Endothelial cell of umbilical vein (primary cell): ENCODE results near the gene ACVR2B. TPM values are rescaled to one million over a fixed set of nuclear protein-coding genes. Genes with fewer than 3 reads are reported as not detected.
"Not testable (repeated sequence)": the region's sequence is repeated elsewhere in the genome, so short reads cannot be mapped to it uniquely, and the experiment has no call there.

Source experiments
- BruUV-seq: library from RNA; stranded (reverse); fragments of 400-500 nt; replicated peaks from 2 replicates; lab custom pipeline; 2021; lab: Mats Ljungman, UMichigan
- CTCF ChIA-PET: fragments of 300-600, 350-600 bp; sonication (Branson Sonifier 250); formaldehyde crosslinking; loops from one replicate; lab custom pipeline; 2021; ENCODE audit warnings: antibody characterized with exemption, inconsistent platforms; lab: Charles Lee
- POLR2A ChIA-PET: fragments of 300-600, 350-600 bp; sonication (Branson Sonifier 250); formaldehyde crosslinking; loops from one replicate; lab custom pipeline; 2021; ENCODE audit warnings: antibody characterized with exemption, inconsistent platforms; lab: Charles Lee
- DNase-seq: peaks from one replicate; pipeline ENCODE4 v3.0.0-alpha.2; 2011; ENCODE audit warnings: low read depth, low spot score
- FAIRE-seq: peaks from 2 replicates; lab custom pipeline; 2011; peaks lifted over from hg19 to GRCh38; lab: Jason Lieb, UNC
- H2AFZ ChIP-seq: 2 replicates; pipeline ENCODE4 v1.6.0; 2012; ENCODE audit warnings: low read depth, low read length, control low read depth, inconsistent platforms
- H3K27ac ChIP-seq: 2 replicates; pipeline ENCODE4 v1.5.1; 2011; ENCODE audit warnings: low read depth, mild to moderate bottlenecking, control low read depth, low read length, moderate library complexity; ENCODE audit not compliant: insufficient read depth
- H3K27me3 ChIP-seq, 2 experiments: 2 replicates each; pipeline versions ENCODE4 v1.6.0 to v1.6.1; 2011; ENCODE audit warnings: low read length in 2 of 2, mixed read lengths in 1 of 2; ENCODE audit not compliant: control insufficient read depth in 2 of 2, insufficient read depth in 2 of 2
- H3K36me3 ChIP-seq, 2 experiments: 2 replicates in 1 of 2; 3 replicates in 1 of 2; pipeline ENCODE4 v1.5.1; 2011; ENCODE audit warnings: low read length in 2 of 2, mild to moderate bottlenecking in 1 of 2, moderate library complexity in 1 of 2; ENCODE audit not compliant: control insufficient read depth in 2 of 2, insufficient read depth in 2 of 2; ENCODE audit errors: extremely low read depth in 1 of 2
- H3K4me1 ChIP-seq: 3 replicates; pipeline ENCODE4 v1.5.1; 2011; ENCODE audit warnings: mild to moderate bottlenecking, low read length; ENCODE audit not compliant: control insufficient read depth, insufficient read depth; ENCODE audit errors: extremely low read depth
- H3K4me2 ChIP-seq: 2 replicates; pipeline ENCODE4 v1.6.1; 2011; ENCODE audit warnings: low read length, control low read depth, mixed read lengths; ENCODE audit not compliant: insufficient read depth
- H3K4me3 ChIP-seq, 3 experiments: fragments of 200-600 bp in 1 of 3; sonication (generic), shearing (Covaris generic) in 1 of 3; replicated peaks in 1 of 3; 2 replicates each; pipeline ENCODE4 v1.5.1; 2011 to 2016; ENCODE audit warnings: control low read depth in 3 of 3, low read length in 3 of 3, mild to moderate bottlenecking in 2 of 3, inconsistent platforms in 1 of 3, low read depth in 1 of 3, moderate library complexity in 1 of 3; ENCODE audit not compliant: insufficient read depth in 1 of 3
- H3K79me2 ChIP-seq: 2 replicates; pipeline ENCODE4 v1.6.0; 2012; ENCODE audit warnings: low read length, inconsistent platforms; ENCODE audit not compliant: control insufficient read depth, insufficient read depth
- H3K9ac ChIP-seq: replicated peaks from 2 replicates; pipeline ENCODE3; 2011; ENCODE audit warnings: low read length, control low read depth; ENCODE audit not compliant: insufficient read depth; ENCODE audit errors: extremely low read depth
- H3K9me1 ChIP-seq: replicated peaks from 3 replicates; pipeline ENCODE4 v1.6.0; 2011; ENCODE audit warnings: mild to moderate bottlenecking, low read length; ENCODE audit not compliant: control insufficient read depth, insufficient read depth; ENCODE audit errors: extremely low read depth
- H3K9me3 ChIP-seq: replicated peaks from 2 replicates; pipeline ENCODE4 v1.5.1; 2012; ENCODE audit warnings: low read length, inconsistent platforms; ENCODE audit not compliant: control insufficient read depth, insufficient read depth
- H4K20me1 ChIP-seq: replicated peaks from 2 replicates; pipeline ENCODE3; 2011; ENCODE audit warnings: mild to moderate bottlenecking, low read length; ENCODE audit not compliant: control insufficient read depth, insufficient read depth; ENCODE audit errors: extremely low read depth
- FOS ChIP-seq: IDR thresholded peaks from 2 replicates; pipeline ENCODE4 v1.6.1; 2011; ENCODE audit warnings: mild to moderate bottlenecking, low read length, moderate library complexity, borderline replicate concordance; ENCODE audit not compliant: insufficient read depth
- GATA2 ChIP-seq: IDR thresholded peaks from 2 replicates; pipeline ENCODE4 v1.7.0; 2011; ENCODE audit warnings: low read depth, mild to moderate bottlenecking, moderate library complexity, mixed read lengths, low read length; ENCODE audit not compliant: insufficient read length, insufficient read depth
- JUN ChIP-seq: IDR thresholded peaks from 2 replicates; pipeline ENCODE4 v1.6.1; 2011; ENCODE audit warnings: borderline replicate concordance, low read depth; ENCODE audit not compliant: insufficient read length, insufficient read depth
- MYC ChIP-seq: IDR thresholded peaks from one replicate; pipeline ENCODE4 v1.6.1; 2011; ENCODE audit warnings: mild to moderate bottlenecking, low read depth, low read length
- POLR2A ChIP-seq: IDR thresholded peaks from 2 replicates; pipeline ENCODE4 v1.6.1; 2012; ENCODE audit warnings: low read depth, mild to moderate bottlenecking, control low read depth, low read length
- POLR2AphosphoS5 ChIP-seq: IDR thresholded peaks from 2 replicates; pipeline ENCODE4 v1.6.1; 2012; ENCODE audit warnings: low read depth, mild to moderate bottlenecking, control low read depth, low read length, moderate library complexity; ENCODE audit not compliant: insufficient read depth
- dilution Hi-C: fragments of 300-500 bp; cut with MboI; formaldehyde crosslinking; loops from one replicate; pipeline ENCODE4 v1.15.0; 2019; ENCODE audit warnings: low sequenced_read_pairs; ENCODE audit not compliant: extremely low pct_ligation_motif_present
- intact Hi-C: fragments of 100-400 bp; cut with micrococcal nuclease; formaldehyde crosslinking; loops from one replicate; pipeline ENCODE4 v1.10.0; 2022
- polyA plus RNA-seq, 4 experiments: library from polyadenylated mRNA; depleted of rRNA in 3 of 4; stranded (reverse) in 3 of 4; unstranded in 1 of 4; fragments of >200 nt; gene quantifications; 2 replicates each; pipeline versions ENCODE4 v1.2.1 to v1.2.3, GENCODE V29; 2011 to 2012; ENCODE audit warnings: missing spikeins in 1 of 4
- total RNA-seq: library from RNA; stranded (reverse); gene quantifications from 2 replicates; pipeline ENCODE4 v1.2.3, GENCODE V29; 2021
- TF ChIP-seq, protein P1 (sequence below), 2 donors: IDR thresholded peaks; 1 replicate in 1 of 2; 2 replicates in 1 of 2; pipeline ENCODE4 v1.5.1; 2011; ENCODE audit warnings: low read length in 2 of 2, mild to moderate bottlenecking in 2 of 2, moderate library complexity in 2 of 2, control low read depth in 1 of 2, inconsistent platforms in 1 of 2, low read depth in 1 of 2; ENCODE audit not compliant: insufficient read depth in 1 of 2; ENCODE audit errors: extremely low read depth in 1 of 2
- TF ChIP-seq, protein P2 (sequence below): IDR thresholded peaks from 2 replicates; pipeline ENCODE4 v1.6.1; 2011; ENCODE audit not compliant: insufficient read depth, insufficient read length

ACVR2B gene
- total and polyA plus RNA-seq, 2 donors (not counting 3 experiments of a cell fraction or from before 2014, with no cell fraction given): 2.0 to 4.9 TPM

DNA sequence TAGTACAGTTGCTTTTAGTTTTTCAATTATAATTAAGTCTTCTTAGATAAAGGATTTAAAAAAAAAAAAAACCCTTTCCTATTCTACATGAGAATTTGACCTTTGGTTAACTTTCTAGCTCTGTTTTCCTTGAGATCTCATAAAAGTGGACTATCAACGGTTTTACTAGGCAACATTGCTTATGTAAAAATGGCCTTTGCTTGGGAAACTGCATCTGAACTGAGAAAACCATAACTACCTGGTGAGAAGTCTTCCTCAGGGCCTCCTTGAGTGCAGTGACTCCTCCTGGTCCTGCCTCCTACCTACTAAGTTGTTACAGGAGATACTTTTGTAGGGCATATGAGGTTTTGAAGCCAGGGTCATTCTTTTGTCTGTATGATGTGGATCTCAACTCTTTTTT lies 42.1 kb upstream of the ACVR2B start:
- no TSS peak for BruUV-seq
- dilution Hi-C loops: no loop called here

DNA sequence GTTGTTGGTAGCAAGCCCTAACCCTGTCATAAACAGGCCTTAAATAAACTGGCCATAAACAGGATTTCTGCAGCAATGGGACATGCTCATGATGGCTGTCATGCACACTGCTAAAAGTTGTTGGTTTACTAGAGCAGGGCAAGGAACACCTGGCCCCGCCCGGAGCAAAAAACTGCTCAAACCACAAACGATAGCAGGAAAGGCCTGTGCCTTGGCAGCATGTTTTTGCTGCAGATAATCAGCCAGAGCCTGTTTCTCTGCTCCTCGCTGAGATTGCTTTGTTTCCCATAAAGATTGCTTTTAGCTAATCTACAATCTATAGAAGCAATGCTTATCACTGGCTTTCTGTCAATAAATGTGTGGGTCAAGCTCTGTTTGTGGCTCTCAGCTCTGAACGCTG lies 32.9 kb upstream of the ACVR2B start:
- H4K20me1 ChIP-seq, H3K9me3 ChIP-seq, dilution Hi-C loops, H3K79me2 ChIP-seq, H2AFZ ChIP-seq, H3K36me3 ChIP-seq, DNase-seq, POLR2A ChIA-PET, H3K9me1 ChIP-seq, FAIRE-seq, H3K4me2 ChIP-seq, H3K9ac ChIP-seq, H3K27me3 ChIP-seq, H3K27ac ChIP-seq, H3K4me1 ChIP-seq, H3K4me3 ChIP-seq, intact Hi-C loops, BruUV-seq, CTCF ChIA-PET: not testable (repeated sequence)

More for the DNA sequence above, 42.1 kb upstream of the ACVR2B start:
- Histone ChIP-seq H3K4me3 (no peak overlapping the region), H3K4me1 (no peaks in the 10 kb centered on the region), H3K9me3 (no peaks in the 10 kb centered on the region), H3K4me2 (no peak overlapping the region), H2AFZ (no peak overlapping the region), H3K9me1 (no peaks in the 10 kb centered on the region), H3K27me3 (no peaks in the 10 kb centered on the region), H3K9ac (no peak overlapping the region), H3K36me3 (no peaks in the 10 kb centered on the region), H3K79me2 (no peaks in the 10 kb centered on the region), H3K27ac (no peak overlapping the region), H4K20me1 (no peaks in the 10 kb centered on the region)
- DNase-seq (no peak), FAIRE-seq (no peak)
- POLR2A ChIA-PET: no interaction called here
- CTCF ChIA-PET: interaction anchor here (1.1 kb wide), 1 partner anchor 65 kb away, joined by 3 read pairs; the partner anchor contains the start of gene XYLB
- intact Hi-C loops: no loop called here
- TF ChIP-seq FOS: no peak
- no peak for TF ChIP-seq POLR2AphosphoS5
- TF ChIP-seq JUN: no peak
- no peak for TF ChIP-seq POLR2A
- TF ChIP-seq, protein P1, sequence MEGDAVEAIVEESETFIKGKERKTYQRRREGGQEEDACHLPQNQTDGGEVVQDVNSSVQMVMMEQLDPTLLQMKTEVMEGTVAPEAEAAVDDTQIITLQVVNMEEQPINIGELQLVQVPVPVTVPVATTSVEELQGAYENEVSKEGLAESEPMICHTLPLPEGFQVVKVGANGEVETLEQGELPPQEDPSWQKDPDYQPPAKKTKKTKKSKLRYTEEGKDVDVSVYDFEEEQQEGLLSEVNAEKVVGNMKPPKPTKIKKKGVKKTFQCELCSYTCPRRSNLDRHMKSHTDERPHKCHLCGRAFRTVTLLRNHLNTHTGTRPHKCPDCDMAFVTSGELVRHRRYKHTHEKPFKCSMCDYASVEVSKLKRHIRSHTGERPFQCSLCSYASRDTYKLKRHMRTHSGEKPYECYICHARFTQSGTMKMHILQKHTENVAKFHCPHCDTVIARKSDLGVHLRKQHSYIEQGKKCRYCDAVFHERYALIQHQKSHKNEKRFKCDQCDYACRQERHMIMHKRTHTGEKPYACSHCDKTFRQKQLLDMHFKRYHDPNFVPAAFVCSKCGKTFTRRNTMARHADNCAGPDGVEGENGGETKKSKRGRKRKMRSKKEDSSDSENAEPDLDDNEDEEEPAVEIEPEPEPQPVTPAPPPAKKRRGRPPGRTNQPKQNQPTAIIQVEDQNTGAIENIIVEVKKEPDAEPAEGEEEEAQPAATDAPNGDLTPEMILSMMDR (IDR thresholded peaks at IDR 0.05; ENCODE audit: extremely low read depth in 1 of 2, insufficient read depth in 1 of 2, low read depth in 1 of 2, low read length in 2 of 2): no peak
- no peak for TF ChIP-seq MYC
- TF ChIP-seq GATA2: no peak
- TF ChIP-seq, protein P2, sequence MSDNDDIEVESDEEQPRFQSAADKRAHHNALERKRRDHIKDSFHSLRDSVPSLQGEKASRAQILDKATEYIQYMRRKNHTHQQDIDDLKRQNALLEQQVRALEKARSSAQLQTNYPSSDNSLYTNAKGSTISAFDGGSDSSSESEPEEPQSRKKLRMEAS: no peak
